ENCODE measurements around the gene TIGAR.

DNA sequence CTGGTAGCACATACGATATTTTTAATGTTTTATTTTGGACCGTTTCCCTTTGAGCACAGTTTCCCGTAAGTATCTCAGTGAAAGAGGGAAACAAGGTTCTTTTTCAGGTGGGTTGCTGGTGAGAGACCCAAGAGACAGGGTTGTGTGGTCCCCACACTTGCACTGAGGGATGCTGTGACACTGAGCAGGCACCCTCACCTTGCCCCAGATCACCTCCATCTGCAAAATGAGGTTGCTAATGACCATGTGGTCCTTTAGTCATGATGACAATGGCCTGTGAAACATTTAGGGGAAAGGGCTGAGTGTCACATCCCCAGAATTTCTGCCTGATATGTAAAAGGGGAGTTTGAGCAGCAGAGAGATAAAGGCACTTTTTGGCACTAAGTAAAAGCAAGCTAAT lies 43.2 kb upstream of the TIGAR start:
- TF ChIP-seq, protein P1, sequence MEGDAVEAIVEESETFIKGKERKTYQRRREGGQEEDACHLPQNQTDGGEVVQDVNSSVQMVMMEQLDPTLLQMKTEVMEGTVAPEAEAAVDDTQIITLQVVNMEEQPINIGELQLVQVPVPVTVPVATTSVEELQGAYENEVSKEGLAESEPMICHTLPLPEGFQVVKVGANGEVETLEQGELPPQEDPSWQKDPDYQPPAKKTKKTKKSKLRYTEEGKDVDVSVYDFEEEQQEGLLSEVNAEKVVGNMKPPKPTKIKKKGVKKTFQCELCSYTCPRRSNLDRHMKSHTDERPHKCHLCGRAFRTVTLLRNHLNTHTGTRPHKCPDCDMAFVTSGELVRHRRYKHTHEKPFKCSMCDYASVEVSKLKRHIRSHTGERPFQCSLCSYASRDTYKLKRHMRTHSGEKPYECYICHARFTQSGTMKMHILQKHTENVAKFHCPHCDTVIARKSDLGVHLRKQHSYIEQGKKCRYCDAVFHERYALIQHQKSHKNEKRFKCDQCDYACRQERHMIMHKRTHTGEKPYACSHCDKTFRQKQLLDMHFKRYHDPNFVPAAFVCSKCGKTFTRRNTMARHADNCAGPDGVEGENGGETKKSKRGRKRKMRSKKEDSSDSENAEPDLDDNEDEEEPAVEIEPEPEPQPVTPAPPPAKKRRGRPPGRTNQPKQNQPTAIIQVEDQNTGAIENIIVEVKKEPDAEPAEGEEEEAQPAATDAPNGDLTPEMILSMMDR (IDR thresholded peaks at IDR 0.05) = no peak
- TF ChIP-seq POLR2A (IDR thresholded peaks at IDR 0.05) = no peak
